GM12892 (cell line): ENCODE data around the gene ARMC9.
A peak's percentile ranks its signal among the peaks of the same experiment; 100 is the strongest.

ENCODE experiments used
- DNase-seq: peaks from one replicate; pipeline ENCODE4 v3.0.0; 2011; ENCODE audit not compliant: insufficient read length
- FAIRE-seq: peaks from 2 replicates; lab custom pipeline; 2011; peaks lifted over from hg19 to GRCh38; lab: Jason Lieb, UNC
- POLR2A ChIP-seq: IDR thresholded peaks from 2 replicates; pipeline ENCODE4 v1.6.1; 2011; ENCODE audit warnings: low read depth, low read length, control low read depth
- POLR2AphosphoS5 ChIP-seq: IDR thresholded peaks from 2 replicates; pipeline ENCODE4 v1.6.1; 2011; ENCODE audit warnings: low read depth, low read length, control low read depth
- TAF1 ChIP-seq: IDR thresholded peaks from 2 replicates; pipeline ENCODE4 v1.6.1; 2011; ENCODE audit warnings: low read depth, mild to moderate bottlenecking, control low read depth, low read length, borderline replicate concordance

The ARMC9 gene

GRCh38 chr2:231212329-231212845, 14.0 kb downstream of the ARMC9 start:
- TF ChIP-seq POLR2A: no peak
- TF ChIP-seq POLR2AphosphoS5: no peak
- TF ChIP-seq TAF1: no peak
- FAIRE-seq: no peak
- no peak for DNase-seq

- no peak for FAIRE-seq
- no peak for DNase-seq
- TF ChIP-seq POLR2A (no peak), TAF1 (no peak), POLR2AphosphoS5 (no peak)
Measured at GRCh38 chr2:231213931-231214642, 15.7 kb downstream of the ARMC9 start.

- DNase-seq: no peak
- no peak for FAIRE-seq
- no peak for TF ChIP-seq POLR2A
- TF ChIP-seq POLR2AphosphoS5: no peak
- no peak for TF ChIP-seq TAF1
Measured at GRCh38 chr2:231218366-231218765, 19.9 kb downstream of the ARMC9 start.

- FAIRE-seq: no peak
- TF ChIP-seq POLR2A (no peak), TAF1 (no peak), POLR2AphosphoS5 (no peak)
- no peak for DNase-seq
Measured at GRCh38 chr2:231219289-231219688, 20.9 kb downstream of the ARMC9 start.

- DNase-seq (no peak), FAIRE-seq (peak; percentile 17)
- TF ChIP-seq POLR2AphosphoS5: no peak
- no peak for TF ChIP-seq POLR2A
- no peak for TF ChIP-seq TAF1
Measured at GRCh38 chr2:231221761-231222160, 23.3 kb downstream of the ARMC9 start.

- TF ChIP-seq TAF1 (no peak), POLR2AphosphoS5 (no peak), POLR2A (no peak)
- DNase-seq: no peak
- FAIRE-seq: peak; percentile 97
Measured at GRCh38 chr2:231222318-231223000, 24.0 kb downstream of the ARMC9 start.

- FAIRE-seq (no peak), DNase-seq (no peak)
- TF ChIP-seq TAF1: no peak
- no peak for TF ChIP-seq POLR2AphosphoS5
- no peak for TF ChIP-seq POLR2A
Measured at GRCh38 chr2:231223001-231223375, 24.6 kb downstream of the ARMC9 start.

GRCh38 chr2:231223458-231223976, 25.1 kb downstream of the ARMC9 start:
- DNase-seq (no peak), FAIRE-seq (no peak)
- TF ChIP-seq POLR2AphosphoS5 (no peak), TAF1 (no peak), POLR2A (no peak)

GRCh38 chr2:231227310-231228162, 29.1 kb downstream of the ARMC9 start:
- no peak for TF ChIP-seq POLR2A
- TF ChIP-seq TAF1: no peak
- TF ChIP-seq POLR2AphosphoS5: no peak
- DNase-seq (peak; percentile 53), FAIRE-seq (peak; percentile 98)

- TF ChIP-seq TAF1: peak; percentile 79; the same call in 1 of the 2 replicates
- peak; percentile 55; the same call in 1 of the 2 replicates for TF ChIP-seq POLR2AphosphoS5
- peak; percentile 24; the same call in 1 of the 2 replicates for TF ChIP-seq POLR2A
- DNase-seq: peak; percentile 40
- peak; percentile 90 for FAIRE-seq
Measured at GRCh38 chr2:231228223-231228622, 29.8 kb downstream of the ARMC9 start.
